Adrenal gland (tissue), 5 donors: ENCODE measurements around the gene TMCC1.

ENCODE experiments used
- POLR2A ChIP-seq, 2 donors: fragments of 450-650 bp; IDR thresholded peaks; one replicate each; pipeline ENCODE4 v1.6.1; 2017; ENCODE audit warnings: antibody characterized with exemption in 2 of 2, mild to moderate bottlenecking in 2 of 2, moderate library complexity in 1 of 2
- TF ChIP-seq, protein P1 (sequence below), 6 experiments: fragments of 450-650 bp in 4 of 6; fragments of 200-600 bp in 2 of 6; sonication (generic) in 1 of 6; IDR thresholded peaks; 1 replicate in 5 of 6; 2 replicates in 1 of 6; pipeline versions ENCODE4 v1.5.1 to v1.8.0; 2016 to 2021; ENCODE audit warnings: antibody characterized with exemption in 6 of 6, mild to moderate bottlenecking in 2 of 6, moderate library complexity in 1 of 6
- donor health status: DM: no; HTN: no; CAD: no.

GRCh38 chr3:129739634-129740033 is 153.9 kb downstream of the TMCC1 start:
- TF ChIP-seq, protein P1, sequence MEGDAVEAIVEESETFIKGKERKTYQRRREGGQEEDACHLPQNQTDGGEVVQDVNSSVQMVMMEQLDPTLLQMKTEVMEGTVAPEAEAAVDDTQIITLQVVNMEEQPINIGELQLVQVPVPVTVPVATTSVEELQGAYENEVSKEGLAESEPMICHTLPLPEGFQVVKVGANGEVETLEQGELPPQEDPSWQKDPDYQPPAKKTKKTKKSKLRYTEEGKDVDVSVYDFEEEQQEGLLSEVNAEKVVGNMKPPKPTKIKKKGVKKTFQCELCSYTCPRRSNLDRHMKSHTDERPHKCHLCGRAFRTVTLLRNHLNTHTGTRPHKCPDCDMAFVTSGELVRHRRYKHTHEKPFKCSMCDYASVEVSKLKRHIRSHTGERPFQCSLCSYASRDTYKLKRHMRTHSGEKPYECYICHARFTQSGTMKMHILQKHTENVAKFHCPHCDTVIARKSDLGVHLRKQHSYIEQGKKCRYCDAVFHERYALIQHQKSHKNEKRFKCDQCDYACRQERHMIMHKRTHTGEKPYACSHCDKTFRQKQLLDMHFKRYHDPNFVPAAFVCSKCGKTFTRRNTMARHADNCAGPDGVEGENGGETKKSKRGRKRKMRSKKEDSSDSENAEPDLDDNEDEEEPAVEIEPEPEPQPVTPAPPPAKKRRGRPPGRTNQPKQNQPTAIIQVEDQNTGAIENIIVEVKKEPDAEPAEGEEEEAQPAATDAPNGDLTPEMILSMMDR (IDR thresholded peaks at IDR 0.05) = no peak
- TF ChIP-seq POLR2A (IDR thresholded peaks at IDR 0.05) = no peak
